ENCODE measurements around the gene ZNF554. TPM values are rescaled to one million over a fixed set of nuclear protein-coding genes. Genes with fewer than 3 reads are reported as not detected.

The ZNF554 gene
- total RNA-seq, 2 donors from 2014 or later, result 8.4 to 9.2 TPM

DNA sequence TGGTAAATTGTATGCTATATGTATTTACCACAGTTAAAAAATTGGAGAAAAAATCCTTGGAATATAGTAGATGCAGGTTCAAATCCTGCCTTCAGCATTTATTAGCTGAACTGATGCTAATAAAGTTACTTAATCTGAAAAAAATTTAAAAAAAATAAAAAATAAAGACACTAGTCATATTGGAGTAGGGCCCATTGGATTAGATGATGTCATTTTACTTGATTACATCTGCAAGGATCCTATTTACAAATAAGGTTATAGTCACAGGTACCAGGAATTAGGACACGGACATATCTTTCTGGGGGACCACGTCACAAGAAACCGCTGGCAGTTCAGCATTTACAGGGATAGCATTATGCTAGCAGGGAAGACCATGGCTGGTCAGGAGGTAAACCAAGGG, 27.8 kb downstream of the ZNF554 start:
- no peak overlapping the region for H3K4me3 ChIP-seq (ENCODE audit: low read length)
- no peak for DNase-seq
- 97 to 98% methylated on average over 3 of the region's 3 CpGs for WGBS, 2 experiments (ENCODE audit: insufficient coverage in 1 of 2, insufficient read length in 1 of 2)
- no peaks in the 10 kb centered on the region for H3K27me3 Mint-ChIP-seq (ENCODE audit: insufficient read depth)
- no peak overlapping the region for H3K4me3 Mint-ChIP-seq
- TF ChIP-seq, protein P1, sequence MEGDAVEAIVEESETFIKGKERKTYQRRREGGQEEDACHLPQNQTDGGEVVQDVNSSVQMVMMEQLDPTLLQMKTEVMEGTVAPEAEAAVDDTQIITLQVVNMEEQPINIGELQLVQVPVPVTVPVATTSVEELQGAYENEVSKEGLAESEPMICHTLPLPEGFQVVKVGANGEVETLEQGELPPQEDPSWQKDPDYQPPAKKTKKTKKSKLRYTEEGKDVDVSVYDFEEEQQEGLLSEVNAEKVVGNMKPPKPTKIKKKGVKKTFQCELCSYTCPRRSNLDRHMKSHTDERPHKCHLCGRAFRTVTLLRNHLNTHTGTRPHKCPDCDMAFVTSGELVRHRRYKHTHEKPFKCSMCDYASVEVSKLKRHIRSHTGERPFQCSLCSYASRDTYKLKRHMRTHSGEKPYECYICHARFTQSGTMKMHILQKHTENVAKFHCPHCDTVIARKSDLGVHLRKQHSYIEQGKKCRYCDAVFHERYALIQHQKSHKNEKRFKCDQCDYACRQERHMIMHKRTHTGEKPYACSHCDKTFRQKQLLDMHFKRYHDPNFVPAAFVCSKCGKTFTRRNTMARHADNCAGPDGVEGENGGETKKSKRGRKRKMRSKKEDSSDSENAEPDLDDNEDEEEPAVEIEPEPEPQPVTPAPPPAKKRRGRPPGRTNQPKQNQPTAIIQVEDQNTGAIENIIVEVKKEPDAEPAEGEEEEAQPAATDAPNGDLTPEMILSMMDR (conservative IDR thresholded peaks at IDR 0.05), result no peak
- H3K9me3 ChIP-seq (ENCODE audit: control insufficient read depth, low read length), result peaks cover 89% of the 10 kb centered on the region
- no peaks in the 10 kb centered on the region for H3K4me1 ChIP-seq (ENCODE audit: control insufficient read depth, insufficient read depth, low read length)
- H3K27ac Mint-ChIP-seq, result no peak overlapping the region
- H3K4me1 Mint-ChIP-seq, result peaks cover under 1% of the 10 kb centered on the region
- no peaks in the 10 kb centered on the region for H3K27me3 ChIP-seq (ENCODE audit: control insufficient read depth, insufficient read depth, low read length, poor library complexity, severe bottlenecking)
- peaks cover 82% of the 10 kb centered on the region for H3K9me3 Mint-ChIP-seq
- peaks cover 79% of the 10 kb centered on the region for H3K36me3 Mint-ChIP-seq (ENCODE audit: low read depth)
- H3K36me3 ChIP-seq (ENCODE audit: control insufficient read depth, insufficient read depth, low read length), result peaks cover 48% of the 10 kb centered on the region
- H3K9ac ChIP-seq (ENCODE audit: extremely low read depth, low read length, poor library complexity, severe bottlenecking), result no peak overlapping the region
- no peak overlapping the region for H3K27ac ChIP-seq (ENCODE audit: low read depth, low read length)

DNA sequence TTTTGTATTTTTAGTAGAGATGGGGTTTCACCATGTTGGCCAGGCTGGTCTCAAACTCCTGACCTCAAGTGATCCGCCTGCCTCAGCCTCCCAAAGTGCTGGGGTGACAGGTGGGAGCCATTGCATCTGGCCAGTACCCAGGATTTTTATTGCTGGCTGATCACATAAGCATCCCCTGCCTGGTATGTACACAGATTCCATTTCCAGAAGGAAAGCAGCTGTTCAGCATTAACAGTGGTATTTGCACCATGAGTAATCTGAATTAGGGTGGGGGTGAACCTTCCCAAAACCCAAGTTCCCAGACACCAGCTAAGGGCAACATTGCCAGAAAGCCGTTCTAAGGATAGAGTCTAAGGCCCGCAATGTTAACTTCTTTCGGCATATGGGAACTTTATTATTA, 28.9 kb downstream of the ZNF554 start:
- Mint-ChIP-seq H3K4me1 (no peaks in the 10 kb centered on the region), H3K9me3 (peaks cover 88% of the 10 kb centered on the region), H3K27ac (no peak overlapping the region), H3K4me3 (no peak overlapping the region), H3K36me3 (ENCODE audit: low read depth) (peaks cover 85% of the 10 kb centered on the region), H3K27me3 (ENCODE audit: insufficient read depth) (no peaks in the 10 kb centered on the region)
- DNase-seq, result no peak
- Histone ChIP-seq H3K4me3 (ENCODE audit: low read length) (peak overlapping the region; percentile 41), H3K27me3 (ENCODE audit: control insufficient read depth, insufficient read depth, low read length, poor library complexity, severe bottlenecking) (no peaks in the 10 kb centered on the region), H3K9ac (ENCODE audit: extremely low read depth, low read length, poor library complexity, severe bottlenecking) (no peak overlapping the region), H3K36me3 (ENCODE audit: control insufficient read depth, insufficient read depth, low read length) (peaks cover 59% of the 10 kb centered on the region), H3K4me1 (ENCODE audit: control insufficient read depth, insufficient read depth, low read length) (no peaks in the 10 kb centered on the region), H3K9me3 (ENCODE audit: control insufficient read depth, low read length) (peaks cover 94% of the 10 kb centered on the region), H3K27ac (ENCODE audit: low read depth, low read length) (no peak overlapping the region)
- WGBS, 2 experiments (ENCODE audit: insufficient coverage in 1 of 2, insufficient read length in 1 of 2), result 96 to 97% methylated on average over 3 to 4 of the region's 4 CpGs
- TF ChIP-seq, protein P1 (conservative IDR thresholded peaks at IDR 0.05), result no peak

DNA sequence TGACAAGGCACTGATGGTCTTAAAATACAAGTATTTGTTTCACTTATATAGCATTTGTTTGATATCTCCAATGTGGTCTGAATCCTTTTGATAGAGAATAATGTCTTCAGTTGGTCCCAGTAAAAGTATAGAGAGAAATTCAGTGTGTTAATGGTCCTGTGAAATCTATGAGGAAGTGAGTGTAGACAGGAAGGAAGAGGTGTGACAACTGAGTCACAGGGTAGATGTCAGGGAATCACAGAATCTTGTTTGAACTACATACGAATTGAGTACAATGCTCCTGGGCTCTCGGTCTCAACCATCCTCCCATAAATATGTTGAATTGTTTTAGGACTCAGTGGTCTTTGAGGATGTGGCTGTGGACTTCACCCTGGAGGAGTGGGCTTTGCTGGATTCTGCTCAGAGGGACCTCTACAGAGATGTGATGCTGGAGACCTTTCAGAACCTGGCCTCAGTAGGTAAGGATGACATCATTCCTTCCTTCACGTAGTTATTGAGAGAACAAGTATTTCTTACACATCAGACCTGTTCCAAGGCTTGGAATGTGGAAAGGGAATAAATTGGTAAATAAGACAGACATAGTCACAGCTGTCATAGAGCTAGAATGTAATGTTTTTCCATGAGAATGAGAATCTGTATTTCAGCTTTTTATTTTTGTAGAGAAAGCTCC, 30.7 kb downstream of the ZNF554 start:
- Histone ChIP-seq H3K27me3 (ENCODE audit: control insufficient read depth, insufficient read depth, low read length, poor library complexity, severe bottlenecking) (no peaks in the 10 kb centered on the region), H3K27ac (ENCODE audit: low read depth, low read length) (no peak overlapping the region), H3K9me3 (ENCODE audit: control insufficient read depth, low read length) (peaks cover 97% of the 10 kb centered on the region), H3K9ac (ENCODE audit: extremely low read depth, low read length, poor library complexity, severe bottlenecking) (no peak overlapping the region), H3K4me3 (ENCODE audit: low read length) (peak overlapping the region; percentile 58), H3K36me3 (ENCODE audit: control insufficient read depth, insufficient read depth, low read length) (peaks cover 66% of the 10 kb centered on the region), H3K4me1 (ENCODE audit: control insufficient read depth, insufficient read depth, low read length) (no peaks in the 10 kb centered on the region)
- Mint-ChIP-seq H3K27ac (no peak overlapping the region), H3K9me3 (peaks cover 95% of the 10 kb centered on the region), H3K36me3 (ENCODE audit: low read depth) (peaks cover 88% of the 10 kb centered on the region), H3K4me3 (no peak overlapping the region), H3K27me3 (ENCODE audit: insufficient read depth) (no peaks in the 10 kb centered on the region), H3K4me1 (no peaks in the 10 kb centered on the region)
- 92 to 100% methylated on average over 1 to 3 of the region's 3 CpGs for WGBS, 2 experiments (ENCODE audit: insufficient coverage in 1 of 2, insufficient read length in 1 of 2)
- DNase-seq, result no peak
- TF ChIP-seq, protein P1 (conservative IDR thresholded peaks at IDR 0.05), result no peak

All from endodermal cell (in vitro differentiated cells).